GM10847 (cell line): ENCODE data around the gene FRMD4A.

Experiments used
- POLR2A ChIP-seq: IDR thresholded peaks from 2 replicates; pipeline ENCODE4 v1.6.1; 2011; ENCODE audit not compliant: insufficient read length; ENCODE audit errors: extremely low read depth

FRMD4A gene

GRCh38 chr10:13608246-13608853 is 722.4 kb downstream of the FRMD4A start:
- TF ChIP-seq POLR2A: no peak

GRCh38 chr10:13604357-13605040 is 726.2 kb downstream of the FRMD4A start:
- TF ChIP-seq POLR2A: no peak

GRCh38 chr10:13597909-13598308 is 732.8 kb downstream of the FRMD4A start:
- TF ChIP-seq POLR2A: no peak

GRCh38 chr10:13594641-13595040 is 736.1 kb downstream of the FRMD4A start:
- TF ChIP-seq POLR2A: no peak
